Subcutaneous abdominal adipose tissue (tissue), 5 donors: ENCODE measurements around the gene VTA1.
"Not testable (repeated sequence)": the region's sequence is repeated elsewhere in the genome, so short reads cannot be mapped to it uniquely, and the experiment has no call there.

Experiments used
- H3K27ac ChIP-seq: one replicate; pipeline ENCODE4 v1.7.0; 2013; ENCODE audit warnings: low read depth, mild to moderate bottlenecking, inconsistent platforms, low read length, moderate library complexity
- H3K27me3 ChIP-seq, 5 donors: one replicate each; pipeline ENCODE4 v1.7.0; 2013; ENCODE audit warnings: low read length in 5 of 5, inconsistent platforms in 1 of 5; ENCODE audit not compliant: control insufficient read depth in 5 of 5, insufficient read depth in 4 of 5
- H3K36me3 ChIP-seq, 5 donors: one replicate each; pipeline ENCODE4 v1.7.0; 2013; ENCODE audit warnings: low read length in 5 of 5; ENCODE audit not compliant: control insufficient read depth in 5 of 5, insufficient read depth in 5 of 5
- H3K4me1 ChIP-seq, 5 donors: one replicate each; pipeline ENCODE4 v1.7.0; 2013; ENCODE audit warnings: low read length in 5 of 5, mild to moderate bottlenecking in 3 of 5, moderate library complexity in 1 of 5; ENCODE audit not compliant: control insufficient read depth in 5 of 5, insufficient read depth in 5 of 5
- H3K4me3 ChIP-seq, 5 donors: one replicate each; pipeline ENCODE4 v1.7.0; 2013; ENCODE audit warnings: low read length in 5 of 5, low read depth in 1 of 5
- H3K9ac ChIP-seq, 5 donors: one replicate each; pipeline ENCODE4 v1.7.0; 2013; ENCODE audit warnings: low read length in 5 of 5, mild to moderate bottlenecking in 4 of 5, moderate library complexity in 3 of 5
- H3K9me3 ChIP-seq, 5 donors: one replicate each; pipeline ENCODE4 v1.7.0; 2013; ENCODE audit warnings: low read length in 5 of 5; ENCODE audit not compliant: control insufficient read depth in 5 of 5
- donor health status: healthy.
- donor health status: healthy.
- donor health status: healthy.
- donor health status: healthy.
- donor health status: healthy.

VTA1 gene

GRCh38 chr6:142146828-142147662 is at the start of gene VTA1, which contains the start of gene NMBR:
VTA1 (plus strand) TSS chr6:142147263; CDS start chr6:142147288, 25 bp downstream.
NMBR (minus strand) TSS chr6:142147122; CDS start chr6:142088658, 58,464 bp downstream.
- Histone ChIP-seq H3K27me3 (no peaks in the 10 kb centered on the region), H3K36me3 (peaks cover 0 to 4% (median 0%) of the 10 kb centered on the region in 5 donors), H3K27ac (peak within 1 kb of the TSS; percentile 71), H3K9ac (peak within 1 kb of the TSS; percentile 87 to 91 (median 87)), H3K4me1 (peaks cover 0 to 33% (median 27%) of the 10 kb centered on the region in 5 donors), H3K9me3 (no peaks in the 10 kb centered on the region), H3K4me3 (peak within 1 kb of the TSS; percentile 98 to 100 (median 100))

- H3K36me3 ChIP-seq, H3K27ac ChIP-seq, H3K27me3 ChIP-seq, H3K4me3 ChIP-seq, H3K4me1 ChIP-seq, H3K9me3 ChIP-seq, H3K9ac ChIP-seq: not testable (repeated sequence)
Measured at GRCh38 chr6:142104820-142105219, 42.2 kb upstream of the VTA1 start.

GRCh38 chr6:142110820-142111219 is 36.2 kb upstream of the VTA1 start:
- not testable (repeated sequence) for H3K9me3 ChIP-seq, H3K4me1 ChIP-seq, H3K4me3 ChIP-seq, H3K9ac ChIP-seq, H3K27me3 ChIP-seq, H3K27ac ChIP-seq, H3K36me3 ChIP-seq

GRCh38 chr6:142112451-142113061 is 34.5 kb upstream of the VTA1 start:
- Histone ChIP-seq H3K9ac (no peak overlapping the region), H3K27ac (no peak overlapping the region), H3K4me1 (no peaks in the 10 kb centered on the region), H3K4me3 (no peak overlapping the region), H3K27me3 (no peaks in the 10 kb centered on the region), H3K36me3 (no peaks in the 10 kb centered on the region), H3K9me3 (no peaks in the 10 kb centered on the region)

GRCh38 chr6:142117366-142117765 is 29.7 kb upstream of the VTA1 start:
- no peak overlapping the region for H3K9ac ChIP-seq
- no peak overlapping the region for H3K27ac ChIP-seq
- no peaks in the 10 kb centered on the region for H3K9me3 ChIP-seq
- no peaks in the 10 kb centered on the region for H3K4me1 ChIP-seq
- no peaks in the 10 kb centered on the region for H3K36me3 ChIP-seq
- H3K4me3 ChIP-seq, result no peak overlapping the region
- no peaks in the 10 kb centered on the region for H3K27me3 ChIP-seq

GRCh38 chr6:142118328-142118727 is 28.7 kb upstream of the VTA1 start:
- no peak overlapping the region for H3K9ac ChIP-seq

GRCh38 chr6:142118925-142119324 is 28.1 kb upstream of the VTA1 start:
- H3K4me1 ChIP-seq, result no peaks in the 10 kb centered on the region
- no peaks in the 10 kb centered on the region for H3K27me3 ChIP-seq
- H3K9me3 ChIP-seq, result no peaks in the 10 kb centered on the region
- no peak overlapping the region for H3K4me3 ChIP-seq
- H3K27ac ChIP-seq, result no peak overlapping the region
- H3K36me3 ChIP-seq, result no peaks in the 10 kb centered on the region
- H3K9ac ChIP-seq, result no peak overlapping the region

More at GRCh38 chr6:142118328-142118727, 28.7 kb upstream of the VTA1 start:
- Histone ChIP-seq H3K36me3 (no peaks in the 10 kb centered on the region), H3K27me3 (no peaks in the 10 kb centered on the region), H3K9me3 (no peaks in the 10 kb centered on the region), H3K4me1 (no peaks in the 10 kb centered on the region), H3K4me3 (no peak overlapping the region), H3K27ac (no peak overlapping the region)

GRCh38 chr6:142121342-142121741 is 25.7 kb upstream of the VTA1 start:
- Histone ChIP-seq H3K9ac (no peak overlapping the region), H3K36me3 (no peaks in the 10 kb centered on the region), H3K4me1 (no peaks in the 10 kb centered on the region), H3K27ac (no peak overlapping the region), H3K27me3 (no peaks in the 10 kb centered on the region), H3K9me3 (no peaks in the 10 kb centered on the region), H3K4me3 (no peak overlapping the region)

- Histone ChIP-seq H3K4me1 (no peaks in the 10 kb centered on the region), H3K4me3 (no peak overlapping the region), H3K9ac (no peak overlapping the region), H3K36me3 (no peaks in the 10 kb centered on the region), H3K27me3 (no peaks in the 10 kb centered on the region), H3K27ac (no peak overlapping the region), H3K9me3 (peaks cover 0 to 8% (median 6%) of the 10 kb centered on the region in 5 donors)
Measured at GRCh38 chr6:142130814-142131213, 16.2 kb upstream of the VTA1 start.

GRCh38 chr6:142132625-142133024 is 14.4 kb upstream of the VTA1 start, which contains the start of gene GJE1:
GJE1 (plus strand) TSS chr6:142132925; CDS start chr6:142133159, 234 bp downstream.
- Histone ChIP-seq H3K27ac (no peak within 1 kb of the TSS), H3K27me3 (no peaks in the 10 kb centered on the region), H3K4me1 (no peaks in the 10 kb centered on the region), H3K9ac (no peak within 1 kb of the TSS), H3K9me3 (peaks cover 0 to 8% (median 6%) of the 10 kb centered on the region in 5 donors), H3K36me3 (no peaks in the 10 kb centered on the region), H3K4me3 (no peak within 1 kb of the TSS)
